ENCODE measurements around the gene RASD2. TPM values are rescaled to one million over a fixed set of nuclear protein-coding genes. Genes with fewer than 3 reads are reported as not detected.

RASD2 gene
- total RNA-seq, 1 experiment from 2014 or later = 3.1 TPM

- TF ChIP-seq ZNF425 (CRISPR knock-in tag; conservative IDR thresholded peaks at IDR 0.05) (no peak), JAZF1 (CRISPR knock-in tag; IDR thresholded peaks at IDR 0.05) (no peak), ERG (CRISPR knock-in tag; IDR thresholded peaks at IDR 0.05) (no peak), MXD4 (CRISPR knock-in tag; IDR thresholded peaks at IDR 0.05; ENCODE audit: borderline replicate concordance) (no peak), E2F1 (CRISPR knock-in tag; IDR thresholded peaks at IDR 0.05) (no peak), NR2C2 (CRISPR knock-in tag; IDR thresholded peaks at IDR 0.05) (no peak), ZNF423 (CRISPR knock-in tag; IDR thresholded peaks at IDR 0.05) (no peak), NFE2L1 (CRISPR knock-in tag; IDR thresholded peaks at IDR 0.05) (no peak), PREB (CRISPR knock-in tag; IDR thresholded peaks at IDR 0.05; ENCODE audit: borderline replicate concordance) (no peak), ZNF232 (CRISPR knock-in tag; IDR thresholded peaks at IDR 0.05) (no peak)
Observed at GRCh38 chr22:35543702-35544101, 3.1 kb downstream of the RASD2 start (continued).

GRCh38 chr22:35544189-35544588, 3.6 kb downstream of the RASD2 start:
- Mint-ChIP-seq H3K4me3 (no peak overlapping the region), H3K27me3 (ENCODE audit: low read depth) (peaks cover 24% of the 10 kb centered on the region)
- POLR2A ChIA-PET = no interaction called here

More at GRCh38 chr22:35544189-35544588, 3.6 kb downstream of the RASD2 start:
- H3K9me3 Mint-ChIP-seq = no peaks in the 10 kb centered on the region
- DNase-seq (ENCODE audit: low spot score) = no peak
- TF ChIP-seq EMX1 (CRISPR knock-in tag; IDR thresholded peaks at IDR 0.05) (no peak), HMGA2 (CRISPR knock-in tag; IDR thresholded peaks at IDR 0.05) (no peak), ZMAT4 (CRISPR knock-in tag; IDR thresholded peaks at IDR 0.05) (no peak), MXD4 (CRISPR knock-in tag; IDR thresholded peaks at IDR 0.05; ENCODE audit: borderline replicate concordance) (no peak), CTCF (IDR thresholded peaks at IDR 0.05) (no peak)
- H3K27ac Mint-ChIP-seq = no peak overlapping the region
- H3K4me1 Mint-ChIP-seq = peaks cover 47% of the 10 kb centered on the region
- no peak for ATAC-seq
- H3K36me3 Mint-ChIP-seq = no peaks in the 10 kb centered on the region
- CTCF ChIA-PET = no interaction called here
